Right renal pelvis (tissue), 4 donors: Measurements from ENCODE around the gene CIAPIN1. TPM values are rescaled to one million over a fixed set of nuclear protein-coding genes. Genes with fewer than 3 reads are reported as not detected.
"Not testable (repeated sequence)": the region's sequence is repeated elsewhere in the genome, so short reads cannot be mapped to it uniquely, and the experiment has no call there.

Experiments
- DNase-seq, 4 donors: peaks; one replicate each; pipeline ENCODE4 v3.0.0-alpha.2; 2013; ENCODE audit warnings: low read depth in 4 of 4, low spot score in 3 of 4, missing footprints in 1 of 4
- polyA plus RNA-seq, 4 donors: library from polyadenylated mRNA; unstranded; fragments of 120-200 nt; gene quantifications; one replicate each; pipeline ENCODE4 v1.2.1, GENCODE V29; 2013; ENCODE audit not compliant: insufficient read length in 4 of 4

The CIAPIN1 gene
- polyA plus RNA-seq, 4 donors: 80.1 to 94.1 (median 85.2) TPM

DNA sequence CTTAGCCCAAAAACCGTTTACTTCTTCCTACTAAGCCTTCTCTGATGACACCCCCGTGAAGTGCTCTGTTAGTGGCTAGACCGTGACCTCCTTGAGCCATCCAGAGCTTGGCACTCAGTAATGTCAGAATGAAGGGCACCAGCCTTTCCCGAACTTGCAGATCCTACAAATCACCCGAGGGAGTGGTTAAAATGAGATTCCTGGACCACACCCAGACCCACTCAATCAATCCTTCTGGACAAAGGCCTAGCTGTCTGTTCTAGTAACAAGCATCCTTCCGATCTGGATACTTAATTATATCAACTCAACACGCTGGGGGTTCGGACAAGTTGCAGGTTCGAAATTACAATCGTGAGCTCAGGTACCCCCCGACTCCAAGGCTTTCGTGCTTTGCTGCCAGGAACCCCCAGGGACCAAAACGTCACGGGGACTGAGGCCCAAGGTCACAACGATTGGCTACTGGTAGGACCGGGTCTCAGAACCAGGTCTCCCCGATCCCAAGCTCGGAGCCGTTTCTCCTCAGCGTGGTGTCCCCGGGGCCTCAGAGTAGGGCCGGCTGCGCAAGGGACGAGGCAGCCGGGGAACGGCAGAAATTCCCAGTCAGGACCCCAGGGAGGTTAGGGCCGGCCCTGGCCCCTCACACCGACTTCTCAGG is 527 bp downstream of the CIAPIN1 start:
- DNase-seq: peak in 2 of 4 donors; percentile 16

DNA sequence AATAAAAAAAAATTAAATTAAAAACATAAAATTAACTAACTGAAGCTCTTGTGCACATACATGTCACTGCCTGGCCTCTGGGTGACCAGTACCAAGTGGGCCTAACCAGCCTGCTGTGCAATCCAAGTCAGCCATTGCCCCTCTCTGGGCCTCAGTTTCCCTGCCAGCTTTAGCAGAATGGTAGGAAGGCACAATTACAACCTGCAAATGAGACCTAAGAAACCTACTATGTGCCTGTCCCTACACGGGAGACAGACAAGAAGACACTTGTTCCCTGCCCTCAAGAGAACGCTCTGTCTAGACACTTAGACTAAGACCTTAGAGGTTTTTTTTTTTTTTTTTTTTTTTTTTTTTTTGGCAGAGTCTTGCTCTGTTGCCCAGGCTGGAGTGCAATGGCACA is 1.7 kb downstream of the CIAPIN1 start:
- DNase-seq: no peak

DNA sequence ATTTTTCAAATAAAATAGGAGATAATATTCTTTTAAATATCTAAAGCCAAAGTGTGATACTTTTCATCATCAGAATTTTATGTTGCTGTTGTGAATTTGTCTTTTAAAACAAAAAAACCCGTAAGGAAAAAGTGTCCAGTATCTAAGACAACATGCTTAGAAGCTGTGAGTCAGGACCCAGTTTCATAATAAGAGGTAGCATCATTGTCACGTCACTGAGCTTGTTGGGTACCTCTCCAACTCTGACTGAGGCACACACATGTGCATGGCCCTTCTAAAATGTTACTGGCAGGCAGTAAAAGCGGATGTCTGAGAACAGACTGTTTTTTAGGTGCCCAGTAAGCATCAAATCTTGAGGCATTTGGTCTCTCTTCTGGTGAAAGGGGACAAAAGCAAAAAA is 2.5 kb downstream of the CIAPIN1 start:
- DNase-seq: no peak

DNA sequence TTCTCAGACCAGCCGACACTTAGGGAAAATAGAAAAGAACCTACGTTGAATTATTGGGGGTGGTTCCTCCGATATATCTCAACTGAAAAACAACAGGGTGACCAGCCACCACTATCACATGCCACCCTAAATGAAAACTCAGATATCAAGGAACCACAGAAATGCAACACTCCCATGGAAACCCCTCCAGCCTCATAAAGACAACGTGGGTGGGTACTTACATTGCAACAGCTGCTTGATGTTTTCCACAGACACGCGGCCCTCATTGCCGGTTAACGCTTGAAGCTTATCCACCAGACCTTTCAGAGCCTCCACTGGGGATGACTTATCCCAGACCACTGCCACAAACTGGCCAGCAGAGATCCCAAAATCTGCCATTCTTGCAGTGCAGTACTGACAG is 6.6 kb downstream of the CIAPIN1 start:
- not testable (repeated sequence) for DNase-seq

DNA sequence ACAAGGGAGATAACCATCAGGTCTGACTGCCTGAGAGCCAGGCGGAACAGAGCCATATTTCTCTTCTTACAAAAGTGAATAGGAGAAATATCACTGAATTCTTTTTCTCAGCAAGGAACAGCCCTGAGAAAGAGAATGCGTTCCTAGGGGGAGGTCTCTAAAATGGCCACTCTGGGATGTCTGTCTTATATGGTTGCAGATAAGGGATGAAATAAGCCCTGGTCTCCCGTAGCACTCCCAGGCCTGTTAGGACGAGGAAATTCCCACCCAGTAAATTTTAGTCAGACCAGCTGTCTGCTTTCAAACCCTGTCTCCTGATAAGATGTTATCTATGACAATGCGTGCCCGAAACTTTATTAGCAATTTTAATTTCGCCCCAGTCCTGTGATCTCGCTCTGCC is 7.2 kb downstream of the CIAPIN1 start:
- not testable (repeated sequence) for DNase-seq

DNA sequence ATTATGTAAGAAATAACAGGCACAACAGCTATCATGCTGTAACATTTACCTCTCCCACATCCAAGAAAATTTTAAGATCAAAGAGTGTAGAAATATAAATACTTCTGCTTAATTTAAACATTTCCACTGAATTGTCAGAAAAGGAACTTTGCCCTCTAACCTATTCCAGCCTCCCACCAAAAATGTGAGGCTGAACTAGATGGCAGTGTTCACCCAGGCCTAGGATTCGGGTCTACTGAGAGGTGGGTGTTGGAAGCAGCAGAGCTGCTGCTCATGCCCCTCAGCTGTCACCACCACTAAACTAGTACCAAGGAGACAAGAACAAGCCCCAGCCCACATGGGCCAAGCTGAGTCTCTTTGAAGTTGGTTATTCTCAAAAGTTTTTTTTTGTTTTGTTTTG is 11.3 kb downstream of the CIAPIN1 start:
- no peak for DNase-seq

DNA sequence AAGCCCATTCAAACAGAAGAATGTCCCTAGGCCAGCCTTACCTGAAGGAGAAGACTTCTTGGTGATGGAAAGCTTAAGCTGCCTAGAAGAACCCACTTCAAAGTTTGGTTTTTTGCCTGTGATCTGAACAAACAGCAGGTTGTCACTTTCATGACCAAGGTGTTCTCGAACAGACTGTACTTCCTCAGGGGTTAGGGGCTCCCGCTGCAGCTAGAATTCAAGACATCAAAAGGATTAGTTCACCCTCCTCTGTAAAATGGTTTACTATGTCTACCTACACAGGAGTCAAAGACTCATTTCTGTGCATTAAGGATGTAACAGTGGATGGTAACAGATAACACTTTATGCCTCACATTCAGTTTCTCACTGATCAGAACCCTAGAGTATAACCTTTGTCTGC is 13.2 kb downstream of the CIAPIN1 start:
- no peak for DNase-seq

DNA sequence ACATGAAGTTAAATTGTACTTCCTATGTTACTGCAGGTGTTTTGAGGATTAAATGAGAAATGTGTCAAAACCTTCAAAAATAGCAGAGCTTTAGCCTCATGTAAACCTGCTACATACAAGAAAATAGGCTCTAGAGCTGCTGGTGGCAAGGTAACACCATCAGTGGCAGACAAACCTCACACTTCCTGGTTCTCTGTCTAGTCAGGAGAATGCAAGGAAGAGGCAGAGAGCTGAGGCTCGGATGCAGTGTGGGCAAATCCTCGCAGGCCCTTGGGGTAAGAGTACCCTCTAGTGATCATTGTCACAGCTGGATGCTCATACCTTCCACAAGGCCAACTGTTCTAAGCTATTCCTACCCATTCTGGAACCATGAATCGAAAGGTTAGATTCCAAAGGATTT is 14.2 kb downstream of the CIAPIN1 start:
- no peak for DNase-seq

DNA sequence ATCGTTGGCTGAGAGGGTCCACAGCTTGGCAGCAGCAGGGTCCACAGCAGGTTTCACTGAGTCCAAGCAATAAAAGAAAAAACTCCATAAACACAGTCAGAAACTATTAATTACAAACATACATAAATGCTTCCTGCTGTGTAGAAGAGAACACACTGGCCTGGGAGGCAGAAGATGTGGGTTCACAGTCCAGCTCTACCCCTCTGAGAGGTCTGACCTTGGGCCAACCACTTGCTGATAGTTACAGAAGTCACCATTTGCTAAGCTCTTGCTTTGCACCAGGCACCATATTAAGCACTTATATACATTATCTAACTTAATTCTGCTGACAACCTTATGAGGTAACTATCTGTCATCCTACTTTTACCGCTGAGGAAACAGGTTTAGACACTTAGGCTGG is 14.7 kb downstream of the CIAPIN1 start:
- no peak for DNase-seq

DNA sequence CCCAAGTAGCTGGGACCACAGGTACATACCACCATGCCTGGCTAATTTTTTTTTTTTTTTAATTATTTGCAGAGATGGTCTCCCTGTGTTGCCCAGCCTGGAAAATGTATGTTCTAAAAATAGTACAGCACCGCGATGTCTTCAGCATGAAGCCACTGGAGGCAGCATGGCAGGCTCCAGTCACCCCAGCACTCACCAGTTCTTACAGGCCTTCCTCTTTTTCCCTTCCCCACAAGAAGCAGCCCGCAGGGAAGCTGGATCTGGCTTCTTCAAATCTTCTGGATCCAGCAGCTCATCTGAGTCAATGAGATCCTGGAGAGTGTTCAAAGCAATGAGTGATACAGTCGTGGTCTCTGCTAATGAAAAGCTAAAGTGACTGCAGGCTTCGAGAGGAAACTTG is 16.2 kb downstream of the CIAPIN1 start:
- no peak for DNase-seq

DNA sequence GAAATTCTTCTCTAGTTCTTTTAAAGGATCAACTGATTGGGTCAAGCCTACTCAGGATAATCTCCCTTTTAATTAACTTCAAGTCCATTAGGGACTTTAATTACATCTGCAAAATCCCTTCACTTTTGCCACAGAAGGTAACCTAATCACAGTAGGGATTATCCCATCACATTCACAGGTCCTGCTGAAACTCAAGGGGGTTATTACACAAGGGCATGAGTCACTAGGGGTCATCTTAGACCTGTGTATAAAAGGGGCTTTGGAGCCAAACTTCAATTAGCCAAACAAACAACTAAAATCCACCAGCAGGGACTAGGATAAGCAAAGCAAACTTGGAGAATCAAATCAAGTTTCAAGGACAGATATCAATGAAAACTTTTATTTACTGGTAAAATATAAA is 19.4 kb downstream of the CIAPIN1 start:
- no peak for DNase-seq

DNA sequence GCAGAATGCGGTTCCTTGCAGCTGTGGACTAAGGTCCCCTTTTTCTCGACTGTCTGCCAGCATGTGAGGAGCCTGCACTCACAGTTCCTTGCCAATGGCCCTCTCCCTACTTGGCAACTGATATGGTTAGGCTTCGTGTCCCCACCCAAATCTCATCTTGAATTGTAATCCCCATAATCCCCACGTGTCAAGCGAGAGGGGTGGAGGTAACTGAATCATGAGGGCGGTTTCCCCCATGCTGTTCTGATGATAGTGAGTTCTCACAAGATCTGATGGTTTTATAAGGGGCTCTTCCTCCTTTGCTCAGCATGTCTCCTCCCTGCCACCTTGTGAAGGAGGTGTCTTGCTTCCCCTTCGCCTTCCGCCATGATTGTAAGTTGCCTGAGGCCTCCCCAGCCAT is 19.9 kb downstream of the CIAPIN1 start:
- DNase-seq: no peak

DNA sequence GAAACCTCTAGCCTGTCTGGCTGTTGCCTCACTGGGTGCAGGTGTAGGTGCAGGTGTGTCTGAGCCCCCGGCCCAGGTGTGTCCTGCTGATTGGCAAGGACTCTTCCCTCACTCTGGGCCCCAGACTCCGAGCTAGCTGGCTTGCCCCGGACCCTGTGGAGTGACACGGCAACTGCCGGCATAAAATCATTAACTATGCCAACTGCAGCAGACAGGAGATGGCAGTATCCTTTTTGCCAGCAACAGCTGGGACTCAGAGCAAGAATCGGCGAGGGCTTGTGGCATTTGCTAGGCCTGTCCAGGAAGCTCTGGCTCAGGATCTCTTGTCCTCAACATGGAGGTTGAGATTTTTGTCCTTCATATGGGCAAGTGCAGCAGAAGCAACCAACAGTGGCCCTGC is 20.8 kb downstream of the CIAPIN1 start:
- no peak for DNase-seq

DNA sequence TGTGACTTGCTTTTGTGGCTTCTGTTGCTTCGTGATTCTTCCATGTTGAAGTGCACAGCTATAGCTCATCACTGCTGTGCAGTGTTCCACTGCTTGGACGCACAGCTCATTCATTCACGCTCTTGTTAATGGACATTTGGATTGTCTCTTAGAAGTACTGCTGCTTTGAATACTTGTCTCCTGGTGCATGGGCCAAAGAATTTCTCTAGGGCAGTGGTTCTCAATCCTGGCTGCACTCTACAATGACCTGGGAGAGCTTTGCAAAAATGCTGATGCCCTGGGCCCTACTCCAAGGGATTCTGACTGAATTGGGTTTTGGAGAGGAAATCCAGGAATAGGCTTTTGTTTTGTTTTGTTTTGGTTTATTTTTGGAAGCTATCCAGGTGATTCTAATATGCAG is 22.6 kb downstream of the CIAPIN1 start:
- DNase-seq: no peak

DNA sequence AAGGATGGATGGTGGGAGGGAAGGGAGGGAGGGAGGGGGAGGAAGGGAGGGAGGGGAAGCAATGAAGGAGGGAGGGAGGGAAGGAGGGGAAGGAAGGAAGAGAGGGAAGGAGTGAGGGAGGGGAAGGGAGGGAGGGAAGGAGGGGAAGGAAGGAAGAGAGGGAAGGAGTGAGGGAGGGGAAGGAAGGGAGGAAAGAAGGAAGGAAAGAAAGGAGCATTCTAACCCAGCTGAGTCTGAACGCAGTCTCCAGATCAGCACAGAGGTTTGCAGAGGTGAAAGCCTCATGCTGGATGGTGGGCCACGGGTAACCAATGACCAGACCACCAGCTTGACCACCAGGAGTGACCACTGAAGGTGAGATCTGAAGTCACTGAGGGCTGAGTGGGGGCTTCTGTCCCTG is 24.0 kb downstream of the CIAPIN1 start:
- no peak for DNase-seq

DNA sequence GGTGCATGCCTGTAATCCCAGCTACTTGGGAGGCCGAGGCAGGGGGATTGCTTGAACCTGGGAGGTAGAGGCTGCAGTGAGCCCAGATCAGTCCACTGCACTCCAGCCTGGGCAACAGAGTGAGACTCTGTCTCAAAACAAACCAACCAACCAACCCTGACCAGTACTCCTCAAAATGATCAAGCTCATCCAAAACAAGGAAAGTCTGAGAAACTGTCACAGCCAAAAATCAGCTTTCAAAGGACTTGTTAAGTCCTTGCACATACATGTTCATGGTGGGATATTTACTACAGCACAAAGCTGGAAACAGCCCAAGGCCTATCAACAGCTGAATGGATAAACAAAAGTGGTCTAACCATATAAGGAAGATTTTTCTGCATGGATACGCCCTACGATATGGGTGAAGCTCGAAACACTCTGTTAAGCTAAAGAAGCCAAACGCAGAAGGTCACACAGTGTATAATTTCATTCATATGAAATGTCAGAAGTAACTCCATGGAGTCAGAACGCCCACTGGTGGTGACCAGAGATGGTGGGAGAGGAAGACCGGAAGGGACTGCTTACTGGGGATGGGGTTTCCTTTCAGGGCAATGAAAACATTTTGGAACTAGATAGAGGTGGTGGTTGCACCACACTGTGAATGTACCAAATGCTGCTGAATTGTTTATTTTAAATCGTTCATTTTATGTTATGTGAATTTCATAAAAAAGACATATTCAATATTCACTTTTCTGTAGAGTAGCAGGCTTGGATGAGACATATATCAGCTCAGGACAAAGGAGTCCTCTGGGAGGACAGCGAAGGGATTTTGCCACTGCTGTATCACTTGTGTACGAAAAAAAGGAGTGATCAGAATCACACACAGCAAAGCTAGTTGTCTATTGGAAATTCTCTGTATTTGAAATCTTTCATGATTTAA is 24.9 kb downstream of the CIAPIN1 start:
- peak in 3 of 4 donors; percentile 55 to 63 (median 61) for DNase-seq

DNA sequence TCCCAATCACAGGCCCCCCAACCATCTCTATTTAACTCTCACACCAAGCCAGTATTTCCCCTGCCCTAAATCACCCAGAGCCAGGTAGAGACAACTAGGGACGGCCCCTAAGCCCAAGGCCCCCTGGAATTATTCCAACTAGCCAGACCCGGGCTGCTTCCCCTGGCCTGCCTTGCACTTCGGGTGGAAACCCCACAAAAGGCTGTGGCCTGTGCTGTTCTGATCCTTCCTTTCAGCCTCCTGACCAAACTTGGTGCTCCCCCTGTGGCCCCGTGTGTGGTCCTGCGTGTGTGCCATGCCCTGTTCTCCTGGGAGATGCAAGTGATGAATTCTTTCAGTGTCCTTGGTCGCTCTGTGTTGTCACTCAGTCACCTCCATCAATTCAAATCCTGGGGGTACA is 27.7 kb downstream of the CIAPIN1 start:
- DNase-seq: no peak

DNA sequence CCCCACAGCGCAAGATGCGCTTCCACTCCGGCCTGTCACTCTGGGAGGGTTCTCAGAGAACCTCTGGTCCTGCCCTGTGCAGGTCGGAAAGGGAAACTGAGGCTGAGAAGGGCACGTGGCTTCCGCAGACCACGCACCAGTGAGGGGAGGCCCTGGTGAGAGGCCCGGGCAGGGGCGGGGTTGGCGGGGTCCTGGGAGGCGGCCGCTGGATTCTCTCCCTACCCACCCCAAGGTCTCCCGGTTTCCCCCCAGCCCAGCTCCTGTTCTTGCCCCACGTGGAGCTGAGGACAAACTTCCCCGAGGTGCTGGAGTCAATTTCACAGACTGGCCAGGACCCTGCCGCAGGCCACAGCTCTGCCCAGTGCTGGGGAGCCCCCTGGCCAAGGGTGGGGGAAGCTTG is 31.1 kb downstream of the CIAPIN1 start:
- no peak for DNase-seq

DNA sequence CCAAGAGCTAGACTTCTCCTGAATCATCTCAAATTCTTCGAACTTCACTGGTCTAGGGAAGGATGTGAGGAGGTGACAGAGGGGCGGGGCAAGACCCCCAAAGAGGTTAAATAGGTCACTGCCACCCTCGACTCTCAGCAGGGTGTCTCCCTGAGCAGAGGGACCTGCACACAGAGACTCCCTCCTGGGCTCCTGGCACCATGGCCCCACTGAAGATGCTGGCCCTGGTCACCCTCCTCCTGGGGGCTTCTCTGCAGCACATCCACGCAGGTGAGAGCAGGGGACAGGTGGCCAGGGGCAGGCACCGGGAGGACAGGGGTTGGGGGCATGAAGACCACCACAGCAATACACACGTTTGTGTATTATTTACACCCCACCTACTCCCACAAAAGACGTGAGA is 33.5 kb downstream of the CIAPIN1 start:
- DNase-seq: no peak

DNA sequence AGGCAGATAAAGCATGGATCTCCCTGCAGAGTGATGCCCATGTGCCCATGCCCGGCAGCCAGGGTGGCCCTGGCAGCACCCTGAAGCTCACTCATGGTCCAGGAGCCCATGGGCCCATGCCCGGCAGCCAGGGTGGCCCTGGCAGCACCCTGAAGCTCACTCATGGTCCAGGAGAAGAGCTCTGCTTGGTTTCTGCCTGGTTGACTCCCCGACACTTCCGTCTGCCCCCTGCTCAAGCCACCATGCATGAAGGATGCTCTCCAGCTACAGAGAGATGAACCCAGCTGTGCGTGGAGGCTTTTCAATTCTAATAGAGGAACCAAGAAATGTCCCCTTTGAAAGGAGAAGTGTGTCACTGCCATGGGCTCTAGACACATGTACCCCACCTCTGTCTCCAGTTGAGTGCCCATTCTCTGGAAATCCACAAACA is 33.9 kb downstream of the CIAPIN1 start:
- no peak for DNase-seq

DNA sequence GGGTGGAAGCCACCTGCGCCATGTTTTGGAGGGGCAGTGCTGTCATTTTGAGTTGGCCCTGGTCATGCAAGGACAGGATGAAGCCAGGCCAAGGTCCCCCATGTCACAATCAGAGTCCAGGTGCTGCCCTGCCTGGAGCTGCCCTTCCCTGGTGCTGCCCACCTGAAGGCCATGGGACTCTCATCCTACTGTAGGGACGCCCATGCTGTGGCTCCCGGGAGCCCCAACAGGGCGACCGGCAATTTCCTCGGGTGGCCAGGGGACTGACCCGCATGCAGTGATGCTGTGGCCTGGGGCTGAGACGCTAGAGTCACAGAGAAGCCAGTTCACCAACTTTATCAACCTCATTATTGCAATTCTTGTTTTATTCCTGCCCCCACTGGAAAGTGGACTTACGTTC is 34.6 kb downstream of the CIAPIN1 start:
- no peak for DNase-seq

DNA sequence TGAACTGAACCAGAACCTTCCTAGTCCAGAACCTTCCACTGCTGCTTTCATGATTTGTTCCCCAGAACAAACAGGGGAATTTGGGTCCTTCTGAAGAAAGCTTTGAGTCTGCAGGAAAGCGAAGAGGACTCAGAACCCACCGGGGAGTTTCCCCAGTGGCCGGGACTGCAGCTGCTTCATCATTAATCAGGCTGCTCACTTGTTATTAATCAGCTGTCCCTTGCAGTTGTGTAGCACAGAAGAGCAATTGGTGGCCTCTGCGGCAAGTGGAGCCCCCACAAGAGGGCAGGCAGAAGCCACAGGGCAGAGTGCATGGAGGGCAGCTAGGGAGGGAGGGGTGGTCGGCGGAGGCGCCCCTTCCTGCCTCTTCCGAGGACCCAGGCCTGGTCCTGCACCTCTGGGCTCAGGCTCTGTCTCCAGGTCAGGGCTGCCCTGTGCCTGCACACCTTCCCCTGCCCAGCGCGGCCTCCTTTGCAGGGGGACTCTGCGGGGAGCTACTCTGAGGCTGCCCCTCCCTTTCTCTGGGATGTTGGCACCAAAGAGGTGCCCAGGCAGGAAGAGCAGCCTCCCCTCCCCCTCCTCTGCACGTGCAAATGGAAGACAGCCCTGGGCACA is 35.7 kb downstream of the CIAPIN1 start:
- no peak for DNase-seq
